IPS-15b (cell line): ENCODE results near the gene SLC30A9.

Experiments used
- H3K27me3 ChIP-seq: one replicate; pipeline ENCODE4 v1.6.1; 2013; ENCODE audit warnings: low read length; ENCODE audit not compliant: control insufficient read depth, insufficient read depth
- H3K36me3 ChIP-seq: one replicate; pipeline ENCODE4 v1.6.1; 2013; ENCODE audit warnings: low read length; ENCODE audit not compliant: control insufficient read depth, insufficient read depth
- H3K4me1 ChIP-seq: one replicate; pipeline ENCODE4 v1.6.1; 2013; ENCODE audit warnings: mild to moderate bottlenecking, low read length; ENCODE audit not compliant: control insufficient read depth, insufficient read depth
- H3K4me3 ChIP-seq: one replicate; pipeline ENCODE4 v1.5.1; 2013; ENCODE audit warnings: low read depth, low read length
- H3K9ac ChIP-seq: one replicate; pipeline ENCODE4 v1.6.1; 2013; ENCODE audit warnings: low read depth, mild to moderate bottlenecking, low read length
- H3K9me3 ChIP-seq: one replicate; pipeline ENCODE4 v1.6.1; 2013; ENCODE audit warnings: mild to moderate bottlenecking, low read length; ENCODE audit not compliant: control insufficient read depth, insufficient read depth

SLC30A9 gene

GRCh38 chr4:42015438-42015837 lies 25.1 kb downstream of the SLC30A9 start:
- no peak overlapping the region for H3K9ac ChIP-seq
- H3K4me3 ChIP-seq, result no peak overlapping the region
- H3K27me3 ChIP-seq, result no peaks in the 10 kb centered on the region
- H3K9me3 ChIP-seq, result no peaks in the 10 kb centered on the region
- no peaks in the 10 kb centered on the region for H3K36me3 ChIP-seq
- H3K4me1 ChIP-seq, result no peaks in the 10 kb centered on the region

DNA sequence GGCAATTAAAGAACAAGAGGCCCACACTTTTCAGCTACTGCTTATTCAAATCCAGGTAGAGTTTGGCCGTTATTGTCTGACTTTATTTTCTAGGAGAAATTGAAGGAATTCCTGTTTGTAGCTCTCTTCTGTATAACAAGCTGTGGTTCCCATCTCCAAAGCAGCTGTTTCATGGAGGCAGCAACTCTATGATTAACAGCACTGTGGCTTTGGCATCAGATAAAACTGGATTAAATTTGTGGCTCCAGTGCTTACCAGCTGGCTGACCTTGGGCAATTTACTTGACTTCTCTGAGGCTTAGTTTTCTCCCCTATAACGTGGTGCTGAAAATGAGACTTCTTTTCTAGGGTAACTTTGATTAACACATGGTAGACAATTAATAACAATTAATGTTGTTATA lies 28.1 kb downstream of the SLC30A9 start:
- Histone ChIP-seq H3K27me3 (no peaks in the 10 kb centered on the region), H3K36me3 (no peaks in the 10 kb centered on the region), H3K9me3 (no peaks in the 10 kb centered on the region), H3K9ac (no peak overlapping the region), H3K4me3 (no peak overlapping the region), H3K4me1 (no peaks in the 10 kb centered on the region)

- H3K9me3 ChIP-seq, result no peaks in the 10 kb centered on the region
- H3K9ac ChIP-seq, result no peak overlapping the region
- H3K4me1 ChIP-seq, result no peaks in the 10 kb centered on the region
- no peak overlapping the region for H3K4me3 ChIP-seq
- H3K27me3 ChIP-seq, result no peaks in the 10 kb centered on the region
- H3K36me3 ChIP-seq, result no peaks in the 10 kb centered on the region
Observed at GRCh38 chr4:42048394-42048793, 58.1 kb downstream of the SLC30A9 start.

GRCh38 chr4:42050516-42051249 lies 60.4 kb downstream of the SLC30A9 start:
- H3K9ac ChIP-seq, result no peak overlapping the region
- no peaks in the 10 kb centered on the region for H3K9me3 ChIP-seq
- no peak overlapping the region for H3K4me3 ChIP-seq
- H3K27me3 ChIP-seq, result no peaks in the 10 kb centered on the region
- no peaks in the 10 kb centered on the region for H3K4me1 ChIP-seq
- H3K36me3 ChIP-seq, result no peaks in the 10 kb centered on the region

DNA sequence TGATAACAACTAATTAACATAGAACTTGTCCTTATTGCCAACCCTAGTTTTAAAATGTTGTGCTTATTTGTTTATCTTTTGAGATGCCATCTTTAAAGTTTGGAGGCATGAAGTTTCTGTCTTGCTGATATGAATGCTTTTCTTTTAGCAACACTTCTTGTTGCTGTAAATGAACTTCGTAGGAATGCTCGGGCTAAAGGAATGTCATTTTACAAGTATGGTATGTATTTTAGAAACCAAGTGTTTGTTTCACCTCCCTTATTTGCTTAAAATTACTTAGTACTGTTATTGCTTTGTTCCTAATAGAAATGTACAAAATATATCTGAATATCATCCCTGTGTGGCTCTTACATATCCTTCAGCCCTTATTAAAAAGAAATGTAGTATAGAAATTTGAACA lies 76.1 kb downstream of the SLC30A9 start:
- H3K4me3 ChIP-seq, result no peak overlapping the region
- H3K27me3 ChIP-seq, result no peaks in the 10 kb centered on the region
- H3K9ac ChIP-seq, result no peak overlapping the region
- H3K9me3 ChIP-seq, result no peaks in the 10 kb centered on the region
- H3K36me3 ChIP-seq, result no peaks in the 10 kb centered on the region
- H3K4me1 ChIP-seq, result no peaks in the 10 kb centered on the region

DNA sequence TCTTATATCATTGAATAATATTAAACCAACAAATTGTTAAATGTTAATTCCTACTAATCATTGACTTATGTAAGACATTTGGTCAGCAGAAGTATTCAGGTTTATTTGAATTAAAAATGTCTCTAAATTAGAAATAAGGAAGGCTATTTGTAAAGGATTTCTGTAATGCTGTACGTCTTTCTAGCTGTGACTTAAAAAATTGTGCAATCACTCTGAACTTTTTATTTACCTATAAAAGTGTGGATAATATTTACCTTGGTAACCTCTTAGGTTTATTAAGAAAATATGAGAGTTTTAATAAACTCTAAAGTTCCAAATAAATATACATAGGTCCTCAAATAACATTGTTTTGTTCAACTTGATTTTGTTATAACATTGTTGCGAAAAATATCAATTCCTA lies 76.9 kb downstream of the SLC30A9 start:
- no peaks in the 10 kb centered on the region for H3K4me1 ChIP-seq
- H3K9ac ChIP-seq, result no peak overlapping the region
- no peaks in the 10 kb centered on the region for H3K9me3 ChIP-seq
- no peak overlapping the region for H3K4me3 ChIP-seq
- H3K27me3 ChIP-seq, result no peaks in the 10 kb centered on the region
- H3K36me3 ChIP-seq, result no peaks in the 10 kb centered on the region

DNA sequence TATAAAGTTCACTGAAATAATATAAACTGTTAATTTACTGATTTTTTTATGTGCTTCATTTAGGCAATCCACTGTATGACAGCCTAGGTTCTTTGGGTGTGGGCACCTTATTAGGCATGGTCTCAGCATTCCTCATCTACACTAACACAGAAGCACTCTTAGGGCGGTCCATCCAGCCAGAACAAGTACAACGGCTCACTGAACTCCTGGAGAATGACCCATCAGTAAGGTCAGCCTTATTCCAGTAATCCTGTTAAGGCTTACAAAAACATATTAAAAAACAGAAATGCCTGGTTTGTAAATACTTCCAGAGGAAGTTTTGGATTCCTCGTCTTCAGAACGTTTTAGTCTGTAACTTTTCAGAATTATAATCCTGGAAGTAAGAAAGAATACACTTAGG lies 80.1 kb downstream of the SLC30A9 start:
- Histone ChIP-seq H3K36me3 (no peaks in the 10 kb centered on the region), H3K4me3 (no peak overlapping the region), H3K9ac (no peak overlapping the region), H3K4me1 (no peaks in the 10 kb centered on the region), H3K9me3 (no peaks in the 10 kb centered on the region), H3K27me3 (no peaks in the 10 kb centered on the region)

GRCh38 chr4:42074294-42074693 lies 84.0 kb downstream of the SLC30A9 start:
- H3K27me3 ChIP-seq, result no peaks in the 10 kb centered on the region

GRCh38 chr4:42078184-42078801 lies 88.0 kb downstream of the SLC30A9 start:
- Histone ChIP-seq H3K4me3 (no peak overlapping the region), H3K27me3 (no peaks in the 10 kb centered on the region), H3K36me3 (no peaks in the 10 kb centered on the region), H3K4me1 (no peaks in the 10 kb centered on the region), H3K9ac (no peak overlapping the region), H3K9me3 (no peaks in the 10 kb centered on the region)

More at GRCh38 chr4:42074294-42074693, 84.0 kb downstream of the SLC30A9 start:
- no peak overlapping the region for H3K4me3 ChIP-seq
- H3K9me3 ChIP-seq, result no peaks in the 10 kb centered on the region
- H3K9ac ChIP-seq, result no peak overlapping the region
- H3K36me3 ChIP-seq, result no peaks in the 10 kb centered on the region
- no peaks in the 10 kb centered on the region for H3K4me1 ChIP-seq

DNA sequence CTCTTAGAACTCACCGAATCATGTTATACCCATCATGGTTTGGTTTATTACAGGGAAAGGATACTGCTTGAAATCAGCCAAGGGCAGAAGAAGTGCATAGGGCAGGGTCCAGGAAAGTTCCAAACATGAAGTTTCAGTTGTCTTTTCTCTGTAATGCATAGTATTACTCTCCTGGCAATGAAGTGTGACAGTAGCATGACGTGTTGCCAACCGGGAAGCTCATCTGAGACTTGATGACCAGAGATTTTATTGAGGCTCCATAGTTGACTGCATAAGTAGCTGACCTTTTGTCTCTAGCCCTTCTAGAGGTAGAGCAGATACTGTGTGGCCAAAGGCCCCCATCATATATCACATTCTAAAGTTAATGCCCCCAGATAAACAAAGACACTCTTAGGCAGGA lies 90.0 kb downstream of the SLC30A9 start:
- no peaks in the 10 kb centered on the region for H3K9me3 ChIP-seq
- no peak overlapping the region for H3K4me3 ChIP-seq
- no peaks in the 10 kb centered on the region for H3K4me1 ChIP-seq
- no peaks in the 10 kb centered on the region for H3K36me3 ChIP-seq
- H3K27me3 ChIP-seq, result no peaks in the 10 kb centered on the region
- no peak overlapping the region for H3K9ac ChIP-seq

GRCh38 chr4:42083816-42084215 lies 93.5 kb downstream of the SLC30A9 start:
- Histone ChIP-seq H3K36me3 (no peaks in the 10 kb centered on the region), H3K9ac (no peak overlapping the region), H3K9me3 (no peaks in the 10 kb centered on the region), H3K4me3 (no peak overlapping the region), H3K27me3 (no peaks in the 10 kb centered on the region), H3K4me1 (no peaks in the 10 kb centered on the region)

DNA sequence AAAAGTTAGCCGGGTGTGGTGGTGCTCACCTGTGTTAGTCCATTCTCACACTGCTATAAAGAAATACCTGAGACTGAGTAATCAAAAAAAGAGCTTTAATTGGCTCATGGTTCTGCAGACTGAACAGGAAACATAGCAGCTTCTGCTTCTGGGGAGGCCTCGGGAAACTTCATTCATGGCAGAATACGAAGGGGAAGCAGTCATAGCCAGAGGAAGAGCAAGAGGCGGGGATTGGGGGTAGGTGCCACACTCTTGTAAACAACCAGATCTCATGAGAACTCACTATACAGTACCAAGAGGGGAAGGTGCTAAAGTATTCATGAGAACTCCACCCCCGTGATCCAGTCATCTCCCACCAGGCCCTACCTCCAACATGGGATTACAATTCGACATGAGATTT lies 98.1 kb downstream of the SLC30A9 start:
- Histone ChIP-seq H3K4me3 (no peak overlapping the region), H3K36me3 (no peaks in the 10 kb centered on the region), H3K4me1 (no peaks in the 10 kb centered on the region), H3K9ac (no peak overlapping the region), H3K27me3 (no peaks in the 10 kb centered on the region), H3K9me3 (no peaks in the 10 kb centered on the region)
